ENCODE measurements around the gene RALGAPA1.
"Not testable (repeated sequence)": the region's sequence is repeated elsewhere in the genome, so short reads cannot be mapped to it uniquely, and the experiment has no call there.

DNA sequence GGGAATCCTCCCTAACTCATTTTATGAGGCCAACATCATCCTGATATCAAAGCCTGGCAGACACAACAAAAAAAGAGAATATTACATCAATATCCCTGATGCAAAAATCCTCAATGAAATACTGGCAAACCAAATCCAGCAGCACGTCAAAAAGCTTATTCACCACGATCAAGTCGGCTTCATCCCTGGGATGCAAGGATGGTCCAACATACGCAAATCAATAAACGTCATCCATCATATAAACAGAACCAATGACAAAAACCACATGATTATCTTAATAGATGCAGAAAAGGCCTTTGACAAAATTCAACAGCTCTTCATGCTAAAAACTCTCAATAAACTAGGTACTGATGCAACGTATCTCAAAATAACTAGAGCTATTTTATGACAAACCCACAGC lies 189.1 kb downstream of the RALGAPA1 start:
- TF ChIP-seq, protein P1, sequence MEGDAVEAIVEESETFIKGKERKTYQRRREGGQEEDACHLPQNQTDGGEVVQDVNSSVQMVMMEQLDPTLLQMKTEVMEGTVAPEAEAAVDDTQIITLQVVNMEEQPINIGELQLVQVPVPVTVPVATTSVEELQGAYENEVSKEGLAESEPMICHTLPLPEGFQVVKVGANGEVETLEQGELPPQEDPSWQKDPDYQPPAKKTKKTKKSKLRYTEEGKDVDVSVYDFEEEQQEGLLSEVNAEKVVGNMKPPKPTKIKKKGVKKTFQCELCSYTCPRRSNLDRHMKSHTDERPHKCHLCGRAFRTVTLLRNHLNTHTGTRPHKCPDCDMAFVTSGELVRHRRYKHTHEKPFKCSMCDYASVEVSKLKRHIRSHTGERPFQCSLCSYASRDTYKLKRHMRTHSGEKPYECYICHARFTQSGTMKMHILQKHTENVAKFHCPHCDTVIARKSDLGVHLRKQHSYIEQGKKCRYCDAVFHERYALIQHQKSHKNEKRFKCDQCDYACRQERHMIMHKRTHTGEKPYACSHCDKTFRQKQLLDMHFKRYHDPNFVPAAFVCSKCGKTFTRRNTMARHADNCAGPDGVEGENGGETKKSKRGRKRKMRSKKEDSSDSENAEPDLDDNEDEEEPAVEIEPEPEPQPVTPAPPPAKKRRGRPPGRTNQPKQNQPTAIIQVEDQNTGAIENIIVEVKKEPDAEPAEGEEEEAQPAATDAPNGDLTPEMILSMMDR (IDR thresholded peaks at IDR 0.05), result not testable (repeated sequence)
- TF ChIP-seq POLR2A (IDR thresholded peaks at IDR 0.05), result not testable (repeated sequence)
